Ishikawa (cell line): ENCODE results near the gene GPATCH1.

Experiments
- CEBPB ChIP-seq: IDR thresholded peaks from 2 replicates; pipeline ENCODE4 v1.6.1; 2012
- EP300 ChIP-seq: IDR thresholded peaks from 2 replicates; pipeline ENCODE4 v1.6.1; 2012; ENCODE audit warnings: borderline replicate concordance
- MAX ChIP-seq: IDR thresholded peaks from 2 replicates; pipeline ENCODE4 v1.6.1; 2012
- REST ChIP-seq: IDR thresholded peaks from 2 replicates; pipeline ENCODE4 v1.6.1; 2012; ENCODE audit warnings: low read depth, mild to moderate bottlenecking
- TEAD4 ChIP-seq: IDR thresholded peaks from 2 replicates; pipeline ENCODE4 v1.6.1; 2012
- USF1 ChIP-seq: IDR thresholded peaks from 2 replicates; pipeline ENCODE4 v1.6.1; 2012

- no peak for TF ChIP-seq EP300
- TF ChIP-seq TEAD4: no peak
- TF ChIP-seq MAX: no peak
- TF ChIP-seq USF1: no peak
- TF ChIP-seq CEBPB: no peak
- TF ChIP-seq REST: no peak
Observed at GRCh38 chr19:33098055-33098534, 17.1 kb downstream of the GPATCH1 start.
